Measurements from ENCODE around the gene ZNF365. TPM values are rescaled to one million over a fixed set of nuclear protein-coding genes. Genes with fewer than 3 reads are reported as not detected.
A peak's percentile ranks its signal among the peaks of the same experiment; 100 is the strongest.
"Not testable (repeated sequence)": the region's sequence is repeated elsewhere in the genome, so short reads cannot be mapped to it uniquely, and the experiment has no call there.

ZNF365 gene
- total RNA-seq, 1 experiment from 2014 or later = 22.8 TPM

DNA sequence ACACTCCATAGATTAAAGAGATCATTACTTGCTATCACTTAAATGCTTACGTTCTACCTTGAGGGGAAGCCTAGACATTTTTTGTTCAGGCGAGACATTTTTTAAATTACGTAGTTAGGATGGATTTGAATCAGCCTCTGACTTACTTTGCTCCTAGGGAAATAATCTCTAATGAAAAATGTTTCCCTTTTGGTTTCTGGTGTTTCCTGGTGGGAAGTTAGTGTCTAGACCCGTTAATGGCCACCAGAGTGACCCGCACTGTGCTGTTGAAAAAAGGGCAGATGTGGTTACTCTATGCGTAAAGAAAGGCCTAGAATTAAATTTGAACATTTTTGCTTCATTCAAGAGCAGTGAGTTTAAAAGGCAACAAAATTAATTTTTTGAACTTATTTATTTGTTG is 3.8 kb downstream of the ZNF365 start:
- Histone ChIP-seq H3K9me3 (ENCODE audit: control insufficient read depth, insufficient read depth, low read depth, low read length) (no peaks in the 10 kb centered on the region), H3K36me3 (ENCODE audit: control insufficient read depth, insufficient read depth, low read length) (peaks cover 2% of the 10 kb centered on the region; the same call in 1 of the 2 replicates), H3K4me3 (ENCODE audit: low read depth in 2 of 2, low read length in 2 of 2) (peak overlapping the region; percentile 38 to 71), H3K27me3 (ENCODE audit: control insufficient read depth, insufficient read depth, low read length) (no peaks in the 10 kb centered on the region), H3K27ac (ENCODE audit: low read length) (peak overlapping the region; percentile 100), H3K4me1 (ENCODE audit: control insufficient read depth, insufficient read depth, low read length) (peaks cover 86% of the 10 kb centered on the region)
- in situ Hi-C loops (cut with HindIII; ENCODE audit: low pct_unique_long_range_greater_than_20kb, low sequenced_read_pairs) = loop anchor here (25.0 kb wide), 1 partner anchor 116 kb away; the partner anchor contains the start of gene RTKN2
- intact Hi-C loops (cut with micrococcal nuclease; ENCODE audit: unreplicated experiment) = no loop called here
- no peak for ATAC-seq
- ChIA-PET POLR2A (no interaction called here), CTCF (no interaction called here)
- no peak for TF ChIP-seq SIN3A (IDR thresholded peaks at IDR 0.05; ENCODE audit: borderline replicate concordance, insufficient read depth, low read depth, low read length)
- TF ChIP-seq, protein P1, sequence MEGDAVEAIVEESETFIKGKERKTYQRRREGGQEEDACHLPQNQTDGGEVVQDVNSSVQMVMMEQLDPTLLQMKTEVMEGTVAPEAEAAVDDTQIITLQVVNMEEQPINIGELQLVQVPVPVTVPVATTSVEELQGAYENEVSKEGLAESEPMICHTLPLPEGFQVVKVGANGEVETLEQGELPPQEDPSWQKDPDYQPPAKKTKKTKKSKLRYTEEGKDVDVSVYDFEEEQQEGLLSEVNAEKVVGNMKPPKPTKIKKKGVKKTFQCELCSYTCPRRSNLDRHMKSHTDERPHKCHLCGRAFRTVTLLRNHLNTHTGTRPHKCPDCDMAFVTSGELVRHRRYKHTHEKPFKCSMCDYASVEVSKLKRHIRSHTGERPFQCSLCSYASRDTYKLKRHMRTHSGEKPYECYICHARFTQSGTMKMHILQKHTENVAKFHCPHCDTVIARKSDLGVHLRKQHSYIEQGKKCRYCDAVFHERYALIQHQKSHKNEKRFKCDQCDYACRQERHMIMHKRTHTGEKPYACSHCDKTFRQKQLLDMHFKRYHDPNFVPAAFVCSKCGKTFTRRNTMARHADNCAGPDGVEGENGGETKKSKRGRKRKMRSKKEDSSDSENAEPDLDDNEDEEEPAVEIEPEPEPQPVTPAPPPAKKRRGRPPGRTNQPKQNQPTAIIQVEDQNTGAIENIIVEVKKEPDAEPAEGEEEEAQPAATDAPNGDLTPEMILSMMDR (IDR thresholded peaks at IDR 0.05) = no peak; the same call in 1 of the 2 replicates
- no peak for TF ChIP-seq POLR2AphosphoS5 (IDR thresholded peaks at IDR 0.05; ENCODE audit: low read depth, low read length)
- TF ChIP-seq, protein P2, sequence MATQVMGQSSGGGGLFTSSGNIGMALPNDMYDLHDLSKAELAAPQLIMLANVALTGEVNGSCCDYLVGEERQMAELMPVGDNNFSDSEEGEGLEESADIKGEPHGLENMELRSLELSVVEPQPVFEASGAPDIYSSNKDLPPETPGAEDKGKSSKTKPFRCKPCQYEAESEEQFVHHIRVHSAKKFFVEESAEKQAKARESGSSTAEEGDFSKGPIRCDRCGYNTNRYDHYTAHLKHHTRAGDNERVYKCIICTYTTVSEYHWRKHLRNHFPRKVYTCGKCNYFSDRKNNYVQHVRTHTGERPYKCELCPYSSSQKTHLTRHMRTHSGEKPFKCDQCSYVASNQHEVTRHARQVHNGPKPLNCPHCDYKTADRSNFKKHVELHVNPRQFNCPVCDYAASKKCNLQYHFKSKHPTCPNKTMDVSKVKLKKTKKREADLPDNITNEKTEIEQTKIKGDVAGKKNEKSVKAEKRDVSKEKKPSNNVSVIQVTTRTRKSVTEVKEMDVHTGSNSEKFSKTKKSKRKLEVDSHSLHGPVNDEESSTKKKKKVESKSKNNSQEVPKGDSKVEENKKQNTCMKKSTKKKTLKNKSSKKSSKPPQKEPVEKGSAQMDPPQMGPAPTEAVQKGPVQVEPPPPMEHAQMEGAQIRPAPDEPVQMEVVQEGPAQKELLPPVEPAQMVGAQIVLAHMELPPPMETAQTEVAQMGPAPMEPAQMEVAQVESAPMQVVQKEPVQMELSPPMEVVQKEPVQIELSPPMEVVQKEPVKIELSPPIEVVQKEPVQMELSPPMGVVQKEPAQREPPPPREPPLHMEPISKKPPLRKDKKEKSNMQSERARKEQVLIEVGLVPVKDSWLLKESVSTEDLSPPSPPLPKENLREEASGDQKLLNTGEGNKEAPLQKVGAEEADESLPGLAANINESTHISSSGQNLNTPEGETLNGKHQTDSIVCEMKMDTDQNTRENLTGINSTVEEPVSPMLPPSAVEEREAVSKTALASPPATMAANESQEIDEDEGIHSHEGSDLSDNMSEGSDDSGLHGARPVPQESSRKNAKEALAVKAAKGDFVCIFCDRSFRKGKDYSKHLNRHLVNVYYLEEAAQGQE (IDR thresholded peaks at IDR 0.05; ENCODE audit: insufficient read depth in 1 of 2, low read depth in 2 of 2, low read length in 1 of 2) = no peak
- no peak for TF ChIP-seq TCF7L2 (IDR thresholded peaks at IDR 0.05; ENCODE audit: low read depth, low read length)
- BruUV-seq (replicated peaks) = no TSS peak
- DNase-seq (ENCODE audit: low read depth, low spot score) = no peak

DNA sequence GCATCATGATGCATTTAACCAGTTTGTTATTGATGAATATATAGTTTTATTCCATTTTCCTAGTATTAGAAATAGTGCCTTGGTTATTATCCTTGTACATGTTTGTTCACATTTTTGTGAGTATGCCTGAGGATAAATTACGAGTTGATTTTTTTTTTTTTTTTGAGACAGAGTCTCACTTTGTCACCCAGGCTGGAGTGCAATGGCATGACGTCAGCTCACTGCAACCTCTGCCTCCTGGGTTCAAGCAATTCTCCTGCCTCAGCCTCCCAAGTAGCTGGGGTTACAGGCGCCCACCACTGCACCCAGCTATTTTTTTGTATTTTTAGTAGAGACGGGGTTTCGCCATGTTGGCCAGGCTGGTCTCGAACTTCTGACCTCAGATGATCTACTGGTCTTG is 4.7 kb downstream of the ZNF365 start:
- H3K36me3 ChIP-seq (ENCODE audit: control insufficient read depth, insufficient read depth, low read length); intact Hi-C loops (cut with micrococcal nuclease; ENCODE audit: unreplicated experiment); POLR2A ChIA-PET; H3K27me3 ChIP-seq (ENCODE audit: control insufficient read depth, insufficient read depth, low read length); H3K4me3 ChIP-seq (ENCODE audit: low read depth in 2 of 2, low read length in 2 of 2); BruUV-seq (replicated peaks); DNase-seq (ENCODE audit: low read depth, low spot score); ATAC-seq; H3K9me3 ChIP-seq (ENCODE audit: control insufficient read depth, insufficient read depth, low read depth, low read length): not testable (repeated sequence)
- CTCF ChIA-PET = interaction anchor here (0.6 kb wide), 1 partner anchor 114 kb away, joined by 7 read pairs; no protein-coding TSS in a partner anchor
- Histone ChIP-seq H3K27ac (ENCODE audit: low read length) (peak overlapping the region; percentile 100), H3K4me1 (ENCODE audit: control insufficient read depth, insufficient read depth, low read length) (peaks cover 88% of the 10 kb centered on the region)
- in situ Hi-C loops (cut with HindIII; ENCODE audit: low pct_unique_long_range_greater_than_20kb, low sequenced_read_pairs) = loop anchor here (25.0 kb wide), 1 partner anchor 117 kb away; the partner anchor contains the start of gene RTKN2

DNA sequence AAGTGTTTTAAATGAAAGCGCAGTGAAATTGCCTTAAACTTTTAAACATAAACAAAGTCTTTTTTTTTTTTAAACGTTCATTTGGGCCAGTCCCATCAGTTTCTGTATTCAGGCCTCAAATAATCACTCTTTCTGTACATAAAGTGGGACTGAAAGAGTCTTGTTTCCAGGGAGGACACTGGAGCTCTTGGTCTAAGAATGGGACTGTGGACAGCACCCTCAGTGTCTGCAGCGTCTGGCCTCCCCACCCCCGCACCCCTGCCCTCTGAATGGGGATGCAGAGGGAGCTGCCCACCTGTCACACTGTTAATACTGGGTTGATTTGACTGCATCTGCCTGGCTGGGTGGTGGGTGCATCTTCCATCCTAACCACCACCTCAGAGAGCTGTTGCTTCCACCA is 5.2 kb downstream of the ZNF365 start:
- ATAC-seq (peak; percentile 7), DNase-seq (ENCODE audit: low read depth, low spot score) (no peak)
- TF ChIP-seq, protein P2 (IDR thresholded peaks at IDR 0.05; ENCODE audit: insufficient read depth in 1 of 2, low read depth in 2 of 2, low read length in 1 of 2) = peak; percentile 43 to 53; a peak in 1 of 4 replicates
- TF ChIP-seq TCF7L2 (IDR thresholded peaks at IDR 0.05; ENCODE audit: low read depth, low read length) = no peak
- in situ Hi-C loops (cut with HindIII; ENCODE audit: low pct_unique_long_range_greater_than_20kb, low sequenced_read_pairs) (loop anchor here (25.0 kb wide), 1 partner anchor 117 kb away; the partner anchor contains the start of gene RTKN2), intact Hi-C loops (cut with micrococcal nuclease; ENCODE audit: unreplicated experiment) (no loop called here)
- Histone ChIP-seq H3K27me3 (ENCODE audit: control insufficient read depth, insufficient read depth, low read length) (no peaks in the 10 kb centered on the region), H3K4me1 (ENCODE audit: control insufficient read depth, insufficient read depth, low read length) (peaks cover 93% of the 10 kb centered on the region), H3K36me3 (ENCODE audit: control insufficient read depth, insufficient read depth, low read length) (peaks cover 2% of the 10 kb centered on the region; the same call in 1 of the 2 replicates), H3K9me3 (ENCODE audit: control insufficient read depth, insufficient read depth, low read depth, low read length) (no peaks in the 10 kb centered on the region), H3K4me3 (ENCODE audit: low read depth in 2 of 2, low read length in 2 of 2) (peak overlapping the region in 1 of 2 experiments; percentile 31; a peak in 1 of 4 replicates), H3K27ac (ENCODE audit: low read length) (peak overlapping the region; percentile 100)
- BruUV-seq (replicated peaks) = no TSS peak
- ChIA-PET POLR2A (interaction anchor here (0.8 kb wide), 1 partner anchor 115 kb away, joined by 5 read pairs; no protein-coding TSS in a partner anchor), CTCF (interaction anchor here (0.6 kb wide), 1 partner anchor 115 kb away, joined by 7 read pairs; no protein-coding TSS in a partner anchor)

Measured in Panc1 (cell line).